T-helper 17 cell (primary cell): ENCODE results near the gene FAM161A. TPM values are rescaled to one million over a fixed set of nuclear protein-coding genes. Genes with fewer than 3 reads are reported as not detected.
A peak's percentile ranks its signal among the peaks of the same experiment; 100 is the strongest.

ENCODE experiments used
- ATAC-seq: fragments of 150-1000 bp; cut with Tn5 transposase; 2 replicates; pipeline ENCODE4 v1.10.0; 2021; ENCODE audit warnings: mild to moderate bottlenecking, moderate library complexity
- DNase-seq, 3 donors: peaks; one replicate each; pipeline versions ENCODE4 v3.0.0 to v3.0.0-alpha.2; 2020 to 2021
- H3K9me3 ChIP-seq: one replicate; pipeline ENCODE4 v1.7.0; 2013; ENCODE audit warnings: low read length, mild to moderate bottlenecking; ENCODE audit not compliant: control insufficient read depth, poor library complexity, severe bottlenecking
- H3K27ac Mint-ChIP-seq: one replicate; pipeline ENCODE4 v1.8.0; 2022; ENCODE audit warnings: mild to moderate bottlenecking, moderate library complexity, mixed read lengths
- H3K27me3 Mint-ChIP-seq: one replicate; pipeline ENCODE4 v1.8.0; 2022; ENCODE audit warnings: mixed read lengths
- H3K36me3 Mint-ChIP-seq: one replicate; pipeline ENCODE4 v1.8.0; 2022; ENCODE audit warnings: low read depth, mixed read lengths
- H3K4me1 Mint-ChIP-seq: one replicate; pipeline ENCODE4 v1.8.0; 2022; ENCODE audit warnings: mild to moderate bottlenecking, mixed read lengths
- H3K4me3 Mint-ChIP-seq: one replicate; pipeline ENCODE4 v1.8.0; 2022; ENCODE audit warnings: mild to moderate bottlenecking, moderate library complexity, mixed read lengths
- total RNA-seq, 4 donors: library from RNA in 2 of 4; stranded (reverse) in 2 of 4; gene quantifications; one replicate each; pipeline ENCODE4 v1.2.3 and lab custom pipeline; 2022 to 2026

The FAM161A gene
- total RNA-seq, 2 donors from 2014 or later, result 1.5 to 2.1 TPM

DNA sequence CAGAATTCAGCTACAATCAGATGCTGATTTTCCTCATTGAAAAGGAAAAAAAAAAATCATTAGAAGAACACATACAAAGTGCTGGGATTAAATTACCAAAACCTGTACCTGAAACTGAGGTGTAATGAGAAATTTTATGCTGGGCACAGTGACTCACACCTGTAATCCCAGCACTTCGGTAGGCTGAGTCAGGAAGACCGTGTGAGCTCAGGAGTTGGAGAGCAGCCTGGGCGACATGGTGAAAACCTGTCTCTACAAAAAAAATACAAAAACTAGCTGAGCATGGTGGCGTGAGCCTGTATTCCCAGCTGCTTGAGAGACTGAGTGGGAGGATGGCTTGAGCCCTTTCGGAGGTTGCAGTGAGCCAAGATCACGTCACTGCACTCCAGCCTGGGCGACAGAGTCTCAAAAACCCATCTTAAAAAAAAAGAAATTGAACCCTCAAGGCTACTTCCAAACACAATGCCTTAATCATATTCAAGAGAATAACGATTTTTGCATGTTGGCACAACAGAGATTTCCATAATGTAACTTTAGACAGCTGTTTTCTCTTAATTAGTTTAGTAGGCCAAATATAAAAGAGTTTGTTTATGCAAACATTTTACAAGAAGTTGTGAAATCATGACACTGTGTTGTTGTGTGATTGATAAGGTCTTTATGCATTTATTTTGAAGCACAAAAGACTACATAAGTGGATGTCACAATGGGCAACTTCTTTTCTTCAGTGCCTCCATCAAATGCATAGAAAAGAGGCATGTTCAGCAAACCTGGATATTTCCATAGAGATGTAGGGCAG is 63.9 kb downstream of the FAM161A start:
- Mint-ChIP-seq H3K27ac (no peak overlapping the region), H3K4me1 (peaks cover 9% of the 10 kb centered on the region), H3K36me3 (peaks cover 2% of the 10 kb centered on the region), H3K27me3 (peaks cover 18% of the 10 kb centered on the region), H3K4me3 (no peak overlapping the region)
- H3K9me3 ChIP-seq, result no peaks in the 10 kb centered on the region
- ATAC-seq, result no peak
- no peak for DNase-seq

DNA sequence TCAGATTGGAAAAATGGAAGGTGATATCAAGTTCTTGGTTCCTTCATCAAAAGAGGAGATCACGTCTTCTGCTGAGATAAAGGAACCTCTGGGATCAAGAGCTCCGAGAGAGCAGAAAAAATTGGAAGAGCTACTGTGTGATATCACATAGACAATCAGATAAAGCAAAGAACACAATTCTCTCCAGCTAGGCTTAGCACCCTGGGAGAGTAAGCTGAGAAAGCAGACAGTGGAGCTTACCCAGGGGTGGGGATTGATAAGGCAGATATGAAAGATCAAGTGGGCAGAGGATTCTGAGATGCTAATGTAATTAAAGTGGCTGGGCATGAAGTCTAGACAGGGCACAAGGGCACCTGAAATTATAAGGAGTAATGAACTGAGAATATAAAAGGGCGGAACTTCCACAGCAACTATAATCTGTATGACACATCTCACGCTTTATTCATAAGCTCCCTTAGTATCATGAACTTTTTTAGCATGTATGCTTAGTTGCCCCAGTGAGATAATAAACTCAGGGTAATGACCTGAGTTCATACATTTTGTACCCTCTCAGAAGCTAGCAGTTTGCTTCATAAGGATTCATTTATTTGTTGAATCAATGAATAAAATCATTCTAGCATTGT is 65.8 kb downstream of the FAM161A start:
- Mint-ChIP-seq H3K36me3 (no peaks in the 10 kb centered on the region), H3K4me1 (peaks cover 2% of the 10 kb centered on the region), H3K4me3 (no peak overlapping the region), H3K27me3 (peaks cover 21% of the 10 kb centered on the region), H3K27ac (peak overlapping the region; percentile 75)
- DNase-seq, result no peak
- ATAC-seq, result no peak
- no peaks in the 10 kb centered on the region for H3K9me3 ChIP-seq

DNA sequence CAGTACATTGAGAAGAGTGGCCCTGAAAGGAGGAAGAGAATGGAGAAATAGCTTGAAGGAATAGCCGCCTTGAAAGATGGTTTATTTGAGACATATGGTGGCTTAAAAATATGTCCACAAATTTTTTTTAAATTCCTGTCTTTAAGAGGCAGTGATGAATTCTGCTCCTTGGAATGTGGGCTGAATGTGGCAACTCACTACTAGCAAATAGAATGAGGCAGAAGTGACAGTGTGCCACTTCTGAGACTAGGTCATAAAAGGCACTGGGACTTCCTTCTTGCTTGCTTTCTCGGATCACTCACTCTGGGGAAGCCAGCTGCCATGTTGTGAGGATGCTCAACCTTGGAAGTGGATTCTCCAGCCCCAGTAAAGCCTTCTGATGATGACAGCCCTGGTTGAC is 67.0 kb downstream of the FAM161A start:
- no peak overlapping the region for H3K4me3 Mint-ChIP-seq
- H3K27me3 Mint-ChIP-seq, result peaks cover 27% of the 10 kb centered on the region
- no peaks in the 10 kb centered on the region for H3K4me1 Mint-ChIP-seq
- no peaks in the 10 kb centered on the region for H3K36me3 Mint-ChIP-seq
- ATAC-seq (no peak), DNase-seq (no peak)
- H3K9me3 ChIP-seq, result no peaks in the 10 kb centered on the region
- no peak overlapping the region for H3K27ac Mint-ChIP-seq

DNA sequence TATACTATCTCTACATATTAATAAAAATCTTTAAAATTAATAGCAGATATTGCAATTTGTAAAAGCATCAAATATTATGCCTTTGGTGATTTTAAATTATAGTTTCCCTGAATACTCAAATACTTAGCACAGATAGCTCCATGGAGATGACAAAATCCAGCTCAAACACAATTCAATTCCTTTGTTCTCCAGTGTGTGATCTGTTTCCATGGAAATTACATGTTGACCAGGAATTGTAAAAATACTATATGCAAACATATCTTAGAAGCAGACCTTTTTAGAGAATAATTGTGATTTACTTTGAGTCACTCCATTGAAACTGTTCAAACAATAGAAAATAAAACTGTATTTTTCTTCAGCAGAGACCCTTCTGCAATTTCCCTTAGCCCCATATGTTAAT is 68.3 kb downstream of the FAM161A start:
- no peak for DNase-seq
- H3K27me3 Mint-ChIP-seq, result peaks cover 24% of the 10 kb centered on the region
- no peaks in the 10 kb centered on the region for H3K36me3 Mint-ChIP-seq
- no peak overlapping the region for H3K4me3 Mint-ChIP-seq
- no peaks in the 10 kb centered on the region for H3K4me1 Mint-ChIP-seq
- H3K9me3 ChIP-seq, result no peaks in the 10 kb centered on the region
- no peak for ATAC-seq
- H3K27ac Mint-ChIP-seq, result no peak overlapping the region

DNA sequence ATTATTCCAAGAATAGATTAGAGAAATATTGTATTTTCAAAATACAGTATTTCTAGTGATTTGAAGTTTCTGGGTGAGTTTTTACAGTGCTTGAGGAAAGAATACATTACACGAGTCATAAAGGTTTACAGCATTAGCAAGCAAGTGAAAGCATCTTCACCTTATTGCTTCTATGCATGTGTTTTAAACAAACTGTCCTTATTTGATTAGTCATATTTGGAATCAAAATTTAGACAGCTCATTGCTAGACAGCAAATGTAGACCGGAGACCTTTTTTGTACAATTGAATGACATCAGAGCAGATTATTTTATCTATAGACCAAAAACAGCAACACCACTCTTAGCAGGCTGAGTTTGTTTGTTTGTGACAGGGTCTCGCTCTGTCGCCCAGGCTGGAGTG is 69.2 kb downstream of the FAM161A start:
- no peaks in the 10 kb centered on the region for H3K4me1 Mint-ChIP-seq
- no peaks in the 10 kb centered on the region for H3K9me3 ChIP-seq
- no peak for DNase-seq
- H3K36me3 Mint-ChIP-seq, result no peaks in the 10 kb centered on the region
- no peak overlapping the region for H3K27ac Mint-ChIP-seq
- H3K4me3 Mint-ChIP-seq, result no peak overlapping the region
- ATAC-seq, result no peak
- peaks cover 20% of the 10 kb centered on the region for H3K27me3 Mint-ChIP-seq

DNA sequence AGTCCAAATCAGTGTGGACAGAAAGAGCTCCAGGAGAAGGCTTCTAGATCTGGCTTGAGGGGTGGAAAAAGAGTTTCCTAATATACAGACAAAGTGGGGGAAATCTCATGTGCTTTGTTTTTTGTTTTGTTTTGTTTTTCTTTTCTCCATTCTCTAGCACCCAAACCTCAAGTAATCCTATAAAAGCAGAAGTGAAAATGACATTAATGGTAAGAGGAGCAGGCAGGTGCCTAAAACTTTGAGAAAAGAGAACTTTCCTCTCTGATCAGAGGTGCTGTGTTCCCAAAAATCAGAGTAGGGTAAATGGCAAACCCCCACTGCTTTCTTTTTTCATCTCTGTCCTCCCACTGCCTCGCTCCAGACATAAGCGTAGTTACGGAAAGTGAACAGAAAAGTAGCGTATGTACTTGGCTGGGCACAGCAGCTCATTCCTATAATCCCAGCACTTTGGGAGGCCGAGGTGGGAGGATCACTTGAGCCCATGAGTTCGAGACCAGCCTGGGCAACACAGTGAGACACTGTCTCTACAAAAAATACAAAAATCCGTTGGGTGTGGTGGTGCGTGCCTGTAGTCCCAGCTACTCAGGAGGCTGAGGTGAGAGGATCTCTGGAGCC is 77.8 kb downstream of the FAM161A start:
- H3K4me1 Mint-ChIP-seq, result no peaks in the 10 kb centered on the region
- no peak overlapping the region for H3K4me3 Mint-ChIP-seq
- no peaks in the 10 kb centered on the region for H3K36me3 Mint-ChIP-seq
- no peak for ATAC-seq
- H3K27ac Mint-ChIP-seq, result no peak overlapping the region
- H3K9me3 ChIP-seq, result no peaks in the 10 kb centered on the region
- peaks cover 31% of the 10 kb centered on the region for H3K27me3 Mint-ChIP-seq
- no peak for DNase-seq

Other genes with a start within 250 kb of the FAM161A start
- 10 to 100 TPM; 82.7 to 96.6 TPM for gene CCT4, start 34.6 kb upstream of the FAM161A start, total RNA-seq
- 10 to 100 TPM; 21.5 to 23.8 TPM for gene COMMD1, start 51.6 kb upstream of the FAM161A start, total RNA-seq